AG09309 (cell line): Measurements from ENCODE around the gene TTI1.

Experiments used
- DNase-seq: peaks from one replicate; pipeline ENCODE4 v3.0.0-alpha.2; 2010; ENCODE audit warnings: low read depth
- H3K4me3 ChIP-seq: 2 replicates; pipeline ENCODE4 v1.5.1; 2011; ENCODE audit warnings: mild to moderate bottlenecking, low read depth, low read length, moderate library complexity; ENCODE audit not compliant: control insufficient read depth
- TF ChIP-seq, protein P1 (sequence below): IDR thresholded peaks from 2 replicates; pipeline ENCODE4 v1.5.1; 2011; ENCODE audit warnings: mild to moderate bottlenecking, low read depth, low read length, inconsistent platforms; ENCODE audit not compliant: insufficient read depth, control insufficient read depth; ENCODE audit errors: missing control alignments

Gene TTI1

DNA sequence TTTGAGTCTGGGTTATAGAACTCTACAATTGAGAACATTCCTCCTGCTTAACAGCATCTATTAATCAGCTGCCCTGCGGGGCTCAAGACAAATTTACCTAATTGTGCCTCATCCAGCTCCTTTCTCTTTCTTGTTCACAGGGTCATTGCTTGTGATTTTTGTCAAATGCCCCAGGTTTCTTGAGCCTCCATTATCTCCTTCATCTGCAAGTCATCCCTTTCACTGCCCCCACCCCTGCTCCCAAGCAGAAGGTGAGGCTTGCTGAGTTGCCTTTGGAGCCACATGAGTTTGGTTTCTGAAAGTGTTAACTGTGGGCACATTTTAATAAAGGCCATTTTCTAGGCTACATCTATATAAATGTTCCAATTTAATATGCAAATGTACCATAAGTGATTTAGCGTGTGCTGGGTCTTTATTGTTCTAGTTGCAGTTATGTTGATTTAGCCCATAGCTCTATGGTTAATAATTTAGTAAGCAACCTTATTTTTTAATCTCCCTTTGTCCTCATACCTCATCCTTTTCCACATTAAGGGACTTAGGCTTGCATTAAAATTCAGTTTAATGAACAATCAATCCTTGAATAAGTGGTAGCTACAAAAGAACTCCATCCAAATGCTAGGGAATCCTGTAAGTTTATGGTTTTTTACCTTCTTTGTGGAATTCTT, 74.3 kb downstream of the TTI1 start:
- DNase-seq, result no peak
- TF ChIP-seq, protein P1, sequence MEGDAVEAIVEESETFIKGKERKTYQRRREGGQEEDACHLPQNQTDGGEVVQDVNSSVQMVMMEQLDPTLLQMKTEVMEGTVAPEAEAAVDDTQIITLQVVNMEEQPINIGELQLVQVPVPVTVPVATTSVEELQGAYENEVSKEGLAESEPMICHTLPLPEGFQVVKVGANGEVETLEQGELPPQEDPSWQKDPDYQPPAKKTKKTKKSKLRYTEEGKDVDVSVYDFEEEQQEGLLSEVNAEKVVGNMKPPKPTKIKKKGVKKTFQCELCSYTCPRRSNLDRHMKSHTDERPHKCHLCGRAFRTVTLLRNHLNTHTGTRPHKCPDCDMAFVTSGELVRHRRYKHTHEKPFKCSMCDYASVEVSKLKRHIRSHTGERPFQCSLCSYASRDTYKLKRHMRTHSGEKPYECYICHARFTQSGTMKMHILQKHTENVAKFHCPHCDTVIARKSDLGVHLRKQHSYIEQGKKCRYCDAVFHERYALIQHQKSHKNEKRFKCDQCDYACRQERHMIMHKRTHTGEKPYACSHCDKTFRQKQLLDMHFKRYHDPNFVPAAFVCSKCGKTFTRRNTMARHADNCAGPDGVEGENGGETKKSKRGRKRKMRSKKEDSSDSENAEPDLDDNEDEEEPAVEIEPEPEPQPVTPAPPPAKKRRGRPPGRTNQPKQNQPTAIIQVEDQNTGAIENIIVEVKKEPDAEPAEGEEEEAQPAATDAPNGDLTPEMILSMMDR, result no peak
- no peak overlapping the region for H3K4me3 ChIP-seq

DNA sequence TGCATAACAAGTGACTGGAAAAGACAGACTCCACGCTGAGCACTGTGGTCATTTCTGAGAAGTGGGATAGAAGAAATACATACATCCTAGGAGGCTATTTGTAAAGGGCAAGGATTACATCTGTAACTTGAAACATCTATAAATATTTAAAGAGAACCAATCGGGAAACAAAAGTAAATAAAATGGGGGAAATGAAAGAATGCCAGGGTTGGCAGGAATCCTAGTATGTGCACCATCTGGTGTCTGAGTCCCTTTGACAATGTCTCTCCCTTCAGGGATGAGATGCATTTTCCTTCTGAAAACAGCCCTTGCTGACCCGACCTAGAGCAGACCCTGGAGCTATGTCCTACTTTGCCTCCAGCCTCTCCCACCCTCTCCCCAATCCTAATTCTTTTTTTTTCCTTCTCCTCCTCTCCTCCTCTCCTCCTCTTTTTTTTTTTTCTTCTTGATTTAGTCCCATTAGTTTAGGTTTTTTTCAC, 77.1 kb downstream of the TTI1 start:
- no peak for DNase-seq
- TF ChIP-seq, protein P1, result no peak
- no peak overlapping the region for H3K4me3 ChIP-seq

DNA sequence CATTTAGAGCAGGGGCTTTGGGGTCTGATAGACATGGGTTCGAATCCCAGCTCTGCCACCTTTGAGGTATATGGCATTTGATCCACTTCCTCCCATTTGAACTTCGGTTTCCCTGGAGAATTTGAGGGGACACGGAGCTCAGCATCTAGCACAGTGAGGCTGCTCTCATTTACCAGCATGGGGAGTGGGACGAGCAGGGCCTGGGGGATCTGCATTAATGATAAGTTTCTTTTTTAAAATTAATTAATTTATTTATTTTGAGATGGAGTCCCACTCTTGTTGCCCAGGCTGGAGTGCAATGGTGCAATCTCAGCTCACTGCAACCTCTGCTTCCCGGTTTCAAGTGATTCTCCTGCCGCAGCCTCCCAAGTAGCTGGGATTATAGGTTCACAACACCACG, 77.7 kb downstream of the TTI1 start:
- TF ChIP-seq, protein P1, result no peak
- no peak overlapping the region for H3K4me3 ChIP-seq
- no peak for DNase-seq

- no peak overlapping the region for H3K4me3 ChIP-seq
- TF ChIP-seq, protein P1, result no peak
- no peak for DNase-seq
Measured at GRCh38 chr20:37954626-37955025, 78.6 kb downstream of the TTI1 start.

DNA sequence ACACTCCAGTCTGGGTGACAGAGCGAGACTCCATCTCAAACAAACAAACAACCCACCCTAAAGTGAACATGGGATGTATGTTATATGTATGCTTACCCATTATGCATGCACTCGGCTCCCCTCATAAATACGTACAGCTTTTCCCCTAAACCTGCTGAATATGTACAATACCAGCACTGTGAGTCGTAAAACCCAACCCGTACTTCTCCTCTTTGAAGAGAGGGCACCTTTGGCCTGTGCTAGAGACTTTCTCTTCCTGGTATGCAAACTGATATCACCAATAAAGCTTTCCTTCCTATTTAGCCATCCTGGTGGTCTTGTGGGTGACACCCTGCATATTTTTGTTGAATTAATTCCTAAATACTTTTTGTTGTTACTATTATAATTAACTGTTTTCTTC, 79.1 kb downstream of the TTI1 start:
- no peak overlapping the region for H3K4me3 ChIP-seq
- no peak for DNase-seq
- TF ChIP-seq, protein P1, result no peak

DNA sequence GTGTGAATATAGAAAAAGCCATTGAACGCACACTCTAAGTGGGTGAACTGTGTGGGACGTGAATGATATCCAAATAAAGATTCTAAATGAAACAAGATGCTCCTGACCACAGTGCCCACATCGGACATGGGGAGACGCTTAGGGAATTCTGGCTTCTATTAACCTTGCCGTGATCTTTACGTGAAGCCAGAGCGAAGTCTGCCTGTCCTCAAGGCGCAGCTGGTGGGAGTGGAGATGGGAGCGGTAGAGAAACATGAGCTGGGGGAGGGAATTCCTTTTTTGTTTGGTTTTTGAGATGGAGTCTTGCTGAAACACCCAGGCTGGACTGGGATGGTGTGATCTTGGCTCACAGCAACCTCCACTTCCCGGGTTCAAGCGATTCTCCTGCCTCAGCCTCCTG, 84.3 kb downstream of the TTI1 start:
- H3K4me3 ChIP-seq, result no peak overlapping the region
- no peak for DNase-seq
- TF ChIP-seq, protein P1, result no peak
